Skeletal muscle tissue (tissue), 4 donors: Measurements from ENCODE around the gene TGFBR3. TPM values are rescaled to one million over a fixed set of nuclear protein-coding genes. Genes with fewer than 3 reads are reported as not detected.

Experiments
- H3K27ac ChIP-seq: one replicate; pipeline ENCODE4 v1.7.0; 2013; ENCODE audit warnings: mild to moderate bottlenecking, low read depth, low read length, inconsistent platforms
- H3K27me3 ChIP-seq, 3 donors: one replicate each; pipeline ENCODE4 v1.7.0; 2013; ENCODE audit warnings: low read length in 3 of 3; ENCODE audit not compliant: control insufficient read depth in 3 of 3, insufficient read depth in 3 of 3
- H3K36me3 ChIP-seq, 3 donors: one replicate each; pipeline ENCODE4 v1.7.0; 2013; ENCODE audit warnings: low read length in 3 of 3; ENCODE audit not compliant: control insufficient read depth in 3 of 3, insufficient read depth in 3 of 3
- H3K4me1 ChIP-seq, 3 donors: one replicate each; pipeline ENCODE4 v1.7.0; 2013; ENCODE audit warnings: low read length in 3 of 3, mild to moderate bottlenecking in 3 of 3; ENCODE audit not compliant: control insufficient read depth in 3 of 3, insufficient read depth in 3 of 3
- H3K4me3 ChIP-seq, 3 donors: one replicate each; pipeline ENCODE4 v1.7.0; 2013; ENCODE audit warnings: low read length in 3 of 3
- H3K9ac ChIP-seq, 3 donors: one replicate each; pipeline ENCODE4 v1.7.0; 2013; ENCODE audit warnings: low read length in 3 of 3, mild to moderate bottlenecking in 3 of 3, moderate library complexity in 2 of 3, low read depth in 1 of 3
- H3K9me3 ChIP-seq, 3 donors: one replicate each; pipeline ENCODE4 v1.7.0; 2013; ENCODE audit warnings: low read length in 3 of 3; ENCODE audit not compliant: control insufficient read depth in 3 of 3
- total RNA-seq: library from RNA; depleted of rRNA; stranded (reverse); fragments of >200 nt; gene quantifications from one replicate; pipeline ENCODE4 v1.2.3, GENCODE V29; 2014
- donor health status: Osteomylitis.

Gene TGFBR3
- total RNA-seq, 1 donor from 2014 or later: 54.3 TPM

DNA sequence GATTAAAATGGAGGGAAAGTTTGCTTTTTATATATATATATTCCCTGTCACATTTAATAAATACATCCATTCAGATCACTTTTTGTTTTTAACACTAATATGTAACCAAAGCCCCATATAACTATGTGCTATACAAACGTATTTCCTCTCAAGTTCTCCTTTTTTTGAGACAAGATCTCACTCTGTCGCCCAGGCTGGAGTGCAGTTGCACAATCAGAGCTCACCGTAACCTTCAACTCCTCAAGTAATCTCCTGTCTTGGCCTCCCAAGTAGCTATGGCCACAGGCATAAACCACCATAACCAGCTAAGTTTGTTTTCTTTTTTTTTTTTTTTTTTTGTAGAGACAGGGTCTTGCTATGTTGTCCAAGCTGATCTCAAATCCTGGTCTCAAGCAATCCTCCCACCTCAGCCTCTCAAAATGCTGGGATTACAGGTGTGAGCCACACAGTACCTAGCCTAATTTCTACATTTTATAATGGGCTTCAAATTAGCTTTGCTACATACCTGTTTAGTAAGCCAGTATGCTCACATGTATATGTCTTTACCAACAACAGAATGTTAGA is 120.0 kb downstream of the TGFBR3 start:
- H3K4me1 ChIP-seq: peaks cover 4 to 13% (median 10%) of the 10 kb centered on the region in 3 donors
- H3K27me3 ChIP-seq: no peaks in the 10 kb centered on the region
- H3K36me3 ChIP-seq: no peaks in the 10 kb centered on the region
- no peaks in the 10 kb centered on the region for H3K9me3 ChIP-seq
- H3K9ac ChIP-seq: no peak overlapping the region
- no peak overlapping the region for H3K27ac ChIP-seq
- no peak overlapping the region for H3K4me3 ChIP-seq

DNA sequence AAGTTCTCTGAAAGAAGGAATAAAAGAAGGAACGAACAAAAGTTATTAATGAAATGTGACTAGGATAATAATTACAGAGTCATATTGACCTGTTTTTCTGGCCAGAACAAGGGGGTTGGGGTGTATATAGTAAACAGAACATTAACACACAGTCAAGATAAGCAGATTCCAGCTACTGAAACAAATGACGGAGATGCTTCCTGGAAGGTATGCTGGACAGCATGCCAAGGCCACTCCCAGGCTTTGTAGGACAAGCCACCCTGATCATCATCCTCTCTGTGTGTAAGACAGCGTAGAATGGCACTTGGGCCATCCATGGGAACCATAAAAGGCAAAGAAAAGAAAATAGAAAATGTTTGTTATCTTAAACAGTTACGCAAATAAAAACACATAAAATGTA is 120.7 kb downstream of the TGFBR3 start:
- Histone ChIP-seq H3K27ac (no peak overlapping the region), H3K9me3 (no peaks in the 10 kb centered on the region), H3K36me3 (no peaks in the 10 kb centered on the region), H3K9ac (no peak overlapping the region), H3K4me1 (peaks cover 8 to 19% (median 12%) of the 10 kb centered on the region in 3 donors), H3K4me3 (no peak overlapping the region), H3K27me3 (no peaks in the 10 kb centered on the region)

GRCh38 chr1:91764471-91765115 is 121.4 kb downstream of the TGFBR3 start:
- no peaks in the 10 kb centered on the region for H3K27me3 ChIP-seq
- H3K27ac ChIP-seq: no peak overlapping the region
- no peaks in the 10 kb centered on the region for H3K36me3 ChIP-seq
- H3K9ac ChIP-seq: no peak overlapping the region
- H3K9me3 ChIP-seq: no peaks in the 10 kb centered on the region
- peaks cover 11 to 23% (median 11%) of the 10 kb centered on the region in 3 donors for H3K4me1 ChIP-seq
- H3K4me3 ChIP-seq: no peak overlapping the region

DNA sequence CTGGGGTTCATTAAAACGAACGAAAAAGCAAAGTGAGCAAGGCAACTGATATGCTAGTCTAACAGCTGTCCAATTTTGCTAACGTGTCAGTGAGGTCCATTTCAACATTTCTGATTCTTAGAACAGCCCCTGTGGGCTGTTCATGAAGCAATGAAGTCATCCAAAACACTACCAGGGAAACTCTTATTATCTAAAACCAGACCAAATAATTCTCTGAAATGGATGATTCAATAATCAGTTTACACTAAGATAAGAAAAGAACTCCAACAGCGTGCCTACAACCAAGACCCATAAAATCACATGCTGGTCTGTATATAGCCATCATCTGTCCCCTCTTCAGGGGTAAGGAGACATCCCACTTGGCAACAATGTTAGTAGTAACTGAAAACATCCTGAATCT is 122.7 kb downstream of the TGFBR3 start:
- Histone ChIP-seq H3K9ac (no peak overlapping the region), H3K4me3 (no peak overlapping the region), H3K4me1 (peaks cover 11 to 21% (median 13%) of the 10 kb centered on the region in 3 donors), H3K27me3 (no peaks in the 10 kb centered on the region), H3K9me3 (no peaks in the 10 kb centered on the region), H3K36me3 (peaks cover 0 to under 1% (median 0%) of the 10 kb centered on the region in 3 donors), H3K27ac (no peak overlapping the region)

GRCh38 chr1:91761295-91761721 is 124.6 kb downstream of the TGFBR3 start:
- Histone ChIP-seq H3K4me1 (peaks cover 11 to 21% (median 13%) of the 10 kb centered on the region in 3 donors), H3K9me3 (no peaks in the 10 kb centered on the region), H3K27ac (no peak overlapping the region)

GRCh38 chr1:91760512-91760911 is 125.4 kb downstream of the TGFBR3 start:
- Histone ChIP-seq H3K9ac (no peak overlapping the region), H3K36me3 (peaks cover 0 to 2% (median 0%) of the 10 kb centered on the region in 3 donors), H3K27ac (no peak overlapping the region), H3K4me3 (no peak overlapping the region), H3K9me3 (no peaks in the 10 kb centered on the region), H3K4me1 (peaks cover 13 to 24% (median 17%) of the 10 kb centered on the region in 3 donors), H3K27me3 (no peaks in the 10 kb centered on the region)

More at GRCh38 chr1:91761295-91761721, 124.6 kb downstream of the TGFBR3 start:
- H3K9ac ChIP-seq: no peak overlapping the region
- H3K4me3 ChIP-seq: no peak overlapping the region
- no peaks in the 10 kb centered on the region for H3K27me3 ChIP-seq
- H3K36me3 ChIP-seq: peaks cover 0 to 2% (median 0%) of the 10 kb centered on the region in 3 donors

DNA sequence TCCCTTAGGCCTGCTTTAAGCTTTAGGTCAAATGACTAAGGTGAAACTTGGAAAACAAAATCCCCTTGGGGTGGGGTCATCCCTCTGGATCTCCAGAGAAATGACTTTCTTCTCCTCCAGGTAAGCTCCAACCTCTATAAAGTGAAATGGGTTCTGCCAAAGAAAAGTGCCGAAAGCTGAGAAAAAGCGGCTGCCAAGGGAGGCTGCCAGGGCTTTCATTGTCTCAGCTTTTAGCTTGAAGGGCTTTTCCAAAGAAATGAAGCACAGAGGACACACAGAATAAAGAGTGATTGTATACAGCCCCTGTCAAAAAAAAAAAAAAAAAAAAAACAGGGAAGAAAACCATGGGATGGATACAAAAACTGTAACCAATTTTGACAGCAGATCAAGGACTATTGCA is 126.9 kb downstream of the TGFBR3 start:
- Histone ChIP-seq H3K9ac (no peak overlapping the region), H3K27ac (no peak overlapping the region), H3K36me3 (peaks cover 0 to 2% (median 0%) of the 10 kb centered on the region in 3 donors), H3K9me3 (no peaks in the 10 kb centered on the region), H3K4me1 (peaks cover 13 to 22% (median 18%) of the 10 kb centered on the region in 3 donors), H3K27me3 (no peaks in the 10 kb centered on the region), H3K4me3 (no peak overlapping the region)

DNA sequence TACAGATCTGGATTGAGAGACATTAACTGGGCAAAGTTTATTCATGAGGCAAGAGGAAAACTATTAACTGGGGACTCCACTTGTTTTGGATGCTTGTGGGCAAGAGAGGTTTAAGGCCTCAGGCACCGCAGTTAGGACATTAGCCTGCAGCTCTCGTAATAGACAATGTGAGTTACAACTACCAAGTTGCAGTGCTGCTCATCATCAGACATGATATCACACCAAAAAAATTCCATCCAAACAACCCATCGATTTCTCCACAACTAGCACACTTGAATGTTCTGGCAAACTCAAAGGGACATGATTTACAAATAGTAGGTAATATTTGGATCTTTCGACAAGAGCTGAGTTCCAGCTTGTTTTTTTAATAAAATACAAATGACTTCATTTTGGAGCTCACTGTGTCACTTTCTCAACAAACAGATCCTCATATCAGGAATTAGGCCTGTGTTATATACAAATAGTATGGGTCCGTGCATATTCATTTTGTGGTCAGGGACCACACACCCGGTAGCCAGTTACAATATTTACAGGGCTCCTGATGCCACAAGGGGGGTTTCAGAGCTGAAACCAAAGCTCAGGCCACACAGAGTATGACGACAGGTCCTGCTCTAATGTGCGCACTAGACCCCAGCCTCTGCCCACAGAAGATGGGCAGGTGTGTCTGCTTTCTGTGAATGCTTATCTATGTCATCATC is 128.0 kb downstream of the TGFBR3 start:
- Histone ChIP-seq H3K9ac (no peak overlapping the region), H3K27me3 (no peaks in the 10 kb centered on the region), H3K9me3 (no peaks in the 10 kb centered on the region), H3K36me3 (peaks cover 0 to 2% (median 0%) of the 10 kb centered on the region in 3 donors), H3K4me1 (peaks cover 10 to 22% (median 18%) of the 10 kb centered on the region in 3 donors), H3K4me3 (no peak overlapping the region), H3K27ac (peak overlapping the region; percentile 11)

- Histone ChIP-seq H3K9ac (no peak overlapping the region), H3K4me3 (no peak overlapping the region), H3K27me3 (no peaks in the 10 kb centered on the region), H3K36me3 (peaks cover 0 to 2% (median 0%) of the 10 kb centered on the region in 3 donors), H3K9me3 (no peaks in the 10 kb centered on the region), H3K27ac (peak overlapping the region; percentile 43), H3K4me1 (peaks cover 16 to 30% (median 18%) of the 10 kb centered on the region in 3 donors)
Observed at GRCh38 chr1:91755702-91756287, 130.2 kb downstream of the TGFBR3 start.
